ENCODE results near the gene SS18L1.

DNA sequence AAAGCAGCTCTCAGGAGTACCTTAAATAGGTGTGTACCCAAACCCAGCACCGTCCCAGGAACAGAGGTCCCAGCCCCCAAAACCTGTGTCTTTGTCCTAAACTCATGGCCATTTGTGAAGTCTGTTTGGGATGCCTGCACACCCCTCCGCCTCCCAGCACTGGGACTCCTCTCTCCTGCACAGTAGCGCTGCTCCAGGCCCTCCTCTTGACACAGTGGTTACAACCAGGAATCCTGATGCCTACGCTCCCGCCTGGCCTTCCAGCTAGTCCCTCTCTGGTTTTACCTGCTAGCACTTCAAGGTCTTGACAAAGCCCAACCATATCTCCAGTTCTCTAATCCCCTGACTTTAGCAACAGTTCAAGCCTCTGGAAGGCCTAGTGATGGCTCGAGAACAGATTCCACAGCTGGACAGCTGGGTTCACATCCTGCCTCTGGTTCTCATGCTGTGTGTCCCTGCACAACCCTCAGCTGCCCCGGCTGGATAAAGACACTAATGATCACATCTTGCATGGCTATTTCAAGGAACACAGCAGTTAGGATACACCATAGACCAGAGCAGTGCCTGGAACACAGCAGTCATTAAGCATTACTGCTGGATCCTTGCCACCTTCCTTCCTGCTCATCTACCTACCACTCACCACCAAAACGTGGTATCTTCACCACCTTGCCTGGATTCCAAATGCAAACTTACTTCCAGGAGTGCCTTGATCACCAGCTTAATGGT is 5.9 kb upstream of the SS18L1 start:
- TF ChIP-seq POLR2AphosphoS5 (IDR thresholded peaks at IDR 0.05; ENCODE audit: low read depth, low read length) (no peak; the same call in 1 of the 2 replicates), POLR2A (IDR thresholded peaks at IDR 0.05; ENCODE audit: low read depth, low read length) (no peak; the same call in 1 of the 2 replicates)
